ENCODE results near the gene NFIA.

The NFIA gene

GRCh38 chr1:61397495-61397894, 315.1 kb downstream of the NFIA start:
- DNase-seq (ENCODE audit: extremely low spot score, insufficient read length, low read depth), result no peak
- FAIRE-seq, result no peak

GRCh38 chr1:61397935-61398334, 315.6 kb downstream of the NFIA start:
- no peak for DNase-seq (ENCODE audit: extremely low spot score, insufficient read length, low read depth)

GRCh38 chr1:61399199-61399598, 316.8 kb downstream of the NFIA start:
- DNase-seq (ENCODE audit: extremely low spot score, insufficient read length, low read depth) (no peak), FAIRE-seq (no peak)

More at GRCh38 chr1:61397935-61398334, 315.6 kb downstream of the NFIA start:
- FAIRE-seq, result no peak

- FAIRE-seq, result no peak
- DNase-seq (ENCODE audit: extremely low spot score, insufficient read length, low read depth), result no peak
Observed at GRCh38 chr1:61400131-61400770, 317.9 kb downstream of the NFIA start.

- FAIRE-seq, result no peak
- no peak for DNase-seq (ENCODE audit: extremely low spot score, insufficient read length, low read depth)
Observed at GRCh38 chr1:61400997-61401396, 318.6 kb downstream of the NFIA start.

- DNase-seq (ENCODE audit: extremely low spot score, insufficient read length, low read depth) (no peak), FAIRE-seq (no peak)
Observed at GRCh38 chr1:61403679-61404596, 321.6 kb downstream of the NFIA start.

- FAIRE-seq (no peak), DNase-seq (ENCODE audit: extremely low spot score, insufficient read length, low read depth) (no peak)
Observed at GRCh38 chr1:61404597-61405376, 322.4 kb downstream of the NFIA start.

- DNase-seq (ENCODE audit: extremely low spot score, insufficient read length, low read depth) (no peak), FAIRE-seq (no peak)
Observed at GRCh38 chr1:61406467-61406866, 324.1 kb downstream of the NFIA start.

- no peak for FAIRE-seq
Observed at GRCh38 chr1:61412601-61413000, 330.2 kb downstream of the NFIA start.

GRCh38 chr1:61419196-61419595, 336.8 kb downstream of the NFIA start:
- DNase-seq (ENCODE audit: extremely low spot score, insufficient read length, low read depth), result no peak
- no peak for FAIRE-seq

More at GRCh38 chr1:61412601-61413000, 330.2 kb downstream of the NFIA start:
- DNase-seq (ENCODE audit: extremely low spot score, insufficient read length, low read depth), result no peak

- DNase-seq (ENCODE audit: extremely low spot score, insufficient read length, low read depth) (no peak), FAIRE-seq (no peak)
Observed at GRCh38 chr1:61419657-61420056, 337.3 kb downstream of the NFIA start.

GRCh38 chr1:61420243-61420642, 337.9 kb downstream of the NFIA start:
- FAIRE-seq, result no peak
- DNase-seq (ENCODE audit: extremely low spot score, insufficient read length, low read depth), result no peak

- no peak for FAIRE-seq
Observed at GRCh38 chr1:61420909-61421835, 338.8 kb downstream of the NFIA start.

GRCh38 chr1:61423643-61424042, 341.3 kb downstream of the NFIA start:
- DNase-seq (ENCODE audit: extremely low spot score, insufficient read length, low read depth), result no peak

More at GRCh38 chr1:61420909-61421835, 338.8 kb downstream of the NFIA start:
- no peak for DNase-seq (ENCODE audit: extremely low spot score, insufficient read length, low read depth)

GRCh38 chr1:61424382-61424781, 342.0 kb downstream of the NFIA start:
- no peak for FAIRE-seq
- no peak for DNase-seq (ENCODE audit: extremely low spot score, insufficient read length, low read depth)

More at GRCh38 chr1:61423643-61424042, 341.3 kb downstream of the NFIA start:
- FAIRE-seq, result no peak

- FAIRE-seq, result no peak
- no peak for DNase-seq (ENCODE audit: extremely low spot score, insufficient read length, low read depth)
Observed at GRCh38 chr1:61425040-61425439, 342.7 kb downstream of the NFIA start.

GRCh38 chr1:61426254-61426653, 343.9 kb downstream of the NFIA start:
- FAIRE-seq, result no peak

GRCh38 chr1:61426885-61427284, 344.5 kb downstream of the NFIA start:
- DNase-seq (ENCODE audit: extremely low spot score, insufficient read length, low read depth) (no peak), FAIRE-seq (no peak)

More at GRCh38 chr1:61426254-61426653, 343.9 kb downstream of the NFIA start:
- DNase-seq (ENCODE audit: extremely low spot score, insufficient read length, low read depth), result no peak

- FAIRE-seq, result no peak
- no peak for DNase-seq (ENCODE audit: extremely low spot score, insufficient read length, low read depth)
Observed at GRCh38 chr1:61427510-61427909, 345.1 kb downstream of the NFIA start.
